ENCODE measurements around the gene PPP4R3A.
"Not testable (repeated sequence)": the region's sequence is repeated elsewhere in the genome, so short reads cannot be mapped to it uniquely, and the experiment has no call there.

Gene PPP4R3A

DNA sequence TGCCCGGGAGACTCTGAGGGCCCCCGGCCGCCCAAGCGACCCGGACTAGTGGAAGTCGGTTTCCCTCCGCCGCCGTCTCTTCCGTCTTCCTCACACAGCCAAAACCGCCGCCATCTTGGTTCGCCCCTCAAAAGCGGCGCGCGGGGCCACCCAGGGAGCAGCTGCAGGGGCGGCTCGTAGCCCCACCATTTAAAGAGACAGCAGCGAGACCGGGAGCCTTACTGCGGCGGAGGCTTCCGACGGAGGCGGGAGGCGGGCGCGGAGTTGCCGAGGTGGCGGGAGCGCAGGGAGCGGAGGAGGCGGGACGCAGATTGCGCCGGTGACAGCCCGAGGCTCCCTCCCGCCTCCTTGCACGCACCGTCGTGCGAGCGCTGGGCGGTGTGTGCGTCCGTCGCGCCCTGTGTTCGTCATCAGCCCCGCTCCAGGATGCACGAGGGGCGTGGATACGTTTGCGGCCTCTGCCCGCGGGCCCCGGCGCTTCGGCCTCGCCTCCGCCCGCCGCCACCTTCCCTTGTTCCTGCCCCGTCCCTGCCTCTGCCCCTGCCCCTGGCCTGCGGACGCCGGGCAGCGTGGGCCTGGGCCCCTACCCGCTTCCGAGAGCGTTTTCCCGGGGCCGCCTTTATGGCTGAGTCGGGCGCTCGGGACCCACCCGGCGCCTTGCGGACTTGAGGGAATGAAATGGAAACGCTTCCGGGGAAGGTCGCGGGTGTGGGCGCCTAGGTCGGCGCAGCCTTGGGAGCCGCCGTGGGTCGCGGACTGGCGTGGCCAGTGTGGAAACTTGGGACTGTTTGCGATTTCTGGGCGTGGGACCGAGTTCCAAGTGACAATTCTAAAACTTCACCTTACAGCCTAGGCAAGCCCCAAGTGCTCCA lies at the start of gene PPP4R3A:
TSS of gene PPP4R3A (minus strand) at position 140 of the 872 bp plus-strand sequence. CDS start 663 bp downstream, outside the sequence.
- DNase-seq (ENCODE audit: low spot score) = peak; percentile 93

DNA sequence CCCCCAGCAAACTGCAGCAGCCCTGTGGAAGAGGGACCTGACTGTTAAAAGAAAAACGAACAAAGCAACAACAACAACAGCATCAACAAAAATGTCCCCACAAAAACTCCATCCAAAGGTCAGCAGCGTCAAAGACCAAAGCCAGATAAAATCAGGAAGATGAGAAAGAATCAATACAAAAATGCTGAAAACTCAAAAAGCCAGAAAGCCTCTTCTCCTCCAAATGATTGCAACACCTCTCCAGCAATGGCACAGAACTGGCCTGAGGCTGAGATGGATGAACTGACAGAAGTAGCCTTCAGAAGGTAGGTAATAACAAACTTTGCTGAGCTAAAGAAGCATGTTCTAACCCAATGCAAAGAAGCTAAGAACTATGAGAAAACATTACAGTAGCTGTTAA lies 45.4 kb upstream of the PPP4R3A start:
- DNase-seq (ENCODE audit: low spot score) = no peak

DNA sequence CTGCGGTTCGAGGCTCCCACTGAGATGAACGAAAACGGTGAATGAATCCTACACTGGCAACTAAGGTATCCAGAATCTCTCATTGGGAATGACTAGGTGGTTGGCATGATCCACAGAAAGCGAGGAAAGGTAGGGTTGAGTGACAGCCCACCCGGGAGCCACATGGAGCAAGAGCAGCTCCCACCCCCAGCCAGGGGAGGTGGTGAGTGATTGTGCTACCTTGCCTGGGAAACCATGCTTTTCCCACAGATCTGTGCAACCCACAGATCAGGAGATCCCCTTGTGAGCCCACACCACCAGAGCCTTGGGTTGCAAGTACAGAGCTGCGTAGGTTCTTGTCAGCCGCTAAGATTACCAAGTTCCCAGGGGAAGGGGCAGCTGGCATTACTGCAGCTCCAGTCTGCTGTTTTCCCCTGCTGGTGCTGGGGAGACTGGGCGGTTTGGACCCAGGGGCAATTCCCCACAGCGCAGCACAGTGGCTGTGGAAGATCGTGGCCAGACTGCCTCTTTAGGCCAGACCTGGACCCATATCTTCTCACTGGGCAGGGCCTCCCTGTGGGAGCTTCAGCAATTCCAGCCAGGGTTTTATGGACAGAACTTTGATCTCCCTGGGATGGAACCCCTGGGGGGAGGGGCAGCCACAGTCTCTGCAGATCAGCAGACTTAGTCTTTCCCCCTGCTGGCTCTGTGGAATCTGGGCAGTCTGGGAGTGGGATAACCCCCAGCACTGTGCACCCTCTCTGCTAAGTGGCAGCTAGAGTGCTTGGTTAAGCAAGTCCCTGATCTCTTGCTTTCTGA lies 44.6 kb upstream of the PPP4R3A start:
- peak; percentile 60 for DNase-seq (ENCODE audit: low spot score)

DNA sequence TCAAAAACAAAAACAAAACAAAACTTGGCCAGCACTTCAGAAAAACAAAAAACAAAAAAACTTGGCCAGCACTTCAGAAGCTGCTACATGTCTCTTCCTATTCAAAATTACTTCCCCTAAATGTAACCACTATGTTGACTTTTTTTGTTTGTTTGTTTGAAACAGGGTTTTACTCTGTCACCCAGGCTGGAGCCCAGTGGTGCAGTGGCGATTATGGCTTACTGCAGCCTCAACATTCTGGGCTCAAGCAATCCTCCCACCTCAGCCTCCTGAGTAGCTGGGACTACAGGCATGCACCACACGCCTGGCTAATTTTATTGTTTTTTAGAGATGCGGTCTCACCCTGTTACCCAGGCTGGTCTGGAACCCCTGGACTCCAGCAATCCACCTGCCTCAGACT lies 38.0 kb upstream of the PPP4R3A start:
- DNase-seq (ENCODE audit: low spot score) = no peak

DNA sequence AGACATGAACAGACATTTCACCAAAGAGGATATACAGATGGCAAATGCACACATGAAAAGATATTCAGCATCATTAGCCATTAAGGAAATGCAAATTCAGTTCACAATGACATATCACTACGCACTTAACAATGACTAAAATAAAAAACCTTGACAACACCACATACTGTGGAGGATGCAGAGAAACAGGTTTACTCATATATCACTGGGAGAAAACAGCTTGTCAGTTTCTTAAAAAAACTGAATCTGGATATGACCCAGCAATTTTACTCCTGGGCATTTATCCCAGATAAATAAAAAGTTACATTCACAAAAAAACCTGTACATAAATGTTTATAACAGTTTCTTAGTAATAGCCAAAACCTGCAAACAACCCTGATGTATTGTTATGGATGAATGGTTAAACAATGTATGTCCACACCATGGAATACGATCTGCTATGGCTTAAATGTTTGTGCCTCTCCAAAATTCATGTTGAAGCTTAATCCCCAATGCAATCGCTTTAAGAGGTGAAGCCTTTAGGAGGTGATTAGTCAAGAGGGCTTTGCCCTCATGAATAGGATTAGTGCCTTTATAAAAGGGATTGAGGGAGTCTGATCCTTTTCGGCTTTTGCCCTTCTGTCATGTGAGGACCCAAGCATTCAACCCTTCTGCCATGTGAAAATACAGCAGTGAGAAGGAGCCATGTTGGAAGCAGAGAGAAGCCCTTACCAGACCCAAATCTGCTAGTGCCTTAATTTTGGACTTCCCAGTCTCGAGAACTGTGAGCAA lies 36.0 kb upstream of the PPP4R3A start:
- no peak for DNase-seq (ENCODE audit: low spot score)

DNA sequence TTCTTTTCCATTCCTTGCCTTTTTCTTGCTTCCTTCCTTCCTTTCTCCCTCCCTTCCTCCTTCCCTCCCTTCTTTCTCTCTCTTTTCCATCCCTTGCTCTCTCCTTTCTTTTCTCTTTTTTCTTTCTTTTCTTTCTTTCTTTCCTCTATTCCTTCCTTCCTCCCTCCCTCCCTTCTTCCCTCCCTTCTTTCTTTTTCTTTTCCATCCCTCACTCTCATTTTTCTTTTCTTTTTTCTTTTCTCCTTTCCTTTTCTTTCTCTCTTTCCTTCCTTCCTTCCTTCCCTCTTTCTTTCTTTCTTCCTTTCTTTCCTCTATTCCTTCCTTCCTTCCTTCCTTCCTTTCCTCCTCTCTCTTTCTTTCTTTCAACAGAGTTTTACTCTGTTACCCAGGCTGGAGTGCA lies 35.1 kb upstream of the PPP4R3A start:
- DNase-seq (ENCODE audit: low spot score) = no peak

DNA sequence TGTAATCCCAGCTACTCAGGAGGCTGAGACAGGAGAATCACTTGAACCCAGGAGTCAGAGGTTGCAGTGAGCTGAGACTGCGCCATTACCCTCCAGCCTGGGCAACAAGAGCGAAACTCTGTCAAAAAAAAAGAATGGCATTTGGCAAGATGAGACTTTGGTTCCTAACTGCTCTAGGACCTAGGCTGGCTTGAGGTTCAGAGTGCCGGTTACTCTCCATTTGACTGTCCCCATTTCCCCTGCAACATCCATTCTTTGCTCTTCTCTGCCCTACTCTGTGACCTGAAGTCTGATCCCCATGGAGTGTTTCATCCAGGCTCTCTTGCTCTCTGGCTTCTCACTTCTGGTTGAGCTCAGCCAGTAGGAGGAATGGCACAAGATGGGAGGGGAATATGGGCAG lies 26.2 kb upstream of the PPP4R3A start:
- no peak for DNase-seq (ENCODE audit: low spot score)

DNA sequence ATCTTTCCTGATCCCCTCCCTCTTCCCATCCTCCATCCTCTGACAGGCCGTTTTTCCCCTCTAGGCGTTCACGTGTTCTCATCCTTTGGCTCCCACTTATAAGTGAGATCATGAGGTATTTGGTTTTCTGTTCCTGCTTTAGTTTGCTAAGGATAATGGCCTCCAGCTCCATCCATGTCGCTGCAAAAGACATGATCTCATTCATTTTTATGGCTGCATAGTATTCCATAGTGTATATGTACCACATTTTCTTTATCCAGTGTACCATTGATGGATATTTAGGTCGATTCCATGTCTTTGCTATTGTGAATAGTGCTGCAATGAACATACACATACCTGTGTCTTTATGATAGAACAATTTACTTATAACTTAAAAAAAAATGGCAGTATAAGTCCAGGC lies 23.9 kb upstream of the PPP4R3A start:
- DNase-seq (ENCODE audit: low spot score) = not testable (repeated sequence)

DNA sequence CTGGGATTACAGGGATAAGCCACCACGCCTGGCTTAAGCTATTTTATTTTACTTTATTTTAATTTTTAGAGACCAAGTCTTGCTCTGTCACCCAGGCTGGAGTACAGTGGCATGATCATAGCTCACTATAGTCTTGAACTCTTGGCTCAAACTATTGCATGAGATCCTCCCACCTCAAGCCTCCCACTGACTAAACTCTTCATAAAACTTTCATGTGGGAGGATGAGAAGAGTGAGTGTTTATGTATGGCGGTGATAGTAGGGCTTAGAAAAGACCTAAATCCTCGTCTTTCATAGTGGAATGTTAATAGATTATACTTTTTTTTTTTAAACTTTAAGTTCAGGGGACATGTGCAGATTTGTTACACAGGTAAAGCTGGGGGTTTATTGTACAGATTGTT lies 23.5 kb upstream of the PPP4R3A start:
- no peak for DNase-seq (ENCODE audit: low spot score)

DNA sequence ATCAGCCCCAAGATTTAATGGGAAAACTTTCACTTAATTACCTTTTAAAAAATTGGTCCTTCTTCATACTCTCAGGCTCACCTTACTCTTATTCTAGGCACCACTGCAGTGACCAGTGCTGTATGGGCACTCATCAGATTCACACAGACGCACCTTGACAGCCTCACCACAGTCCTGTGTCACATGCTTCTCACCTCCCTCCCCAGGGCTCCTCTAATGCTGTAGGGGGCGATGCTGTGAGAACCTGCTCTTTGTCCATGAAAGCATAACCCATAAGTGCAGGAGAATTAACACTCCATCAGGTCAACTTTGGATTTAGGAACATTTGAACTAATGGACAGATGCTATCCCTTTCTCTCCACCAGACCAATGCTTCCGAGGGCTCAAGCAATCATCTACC lies 13.9 kb upstream of the PPP4R3A start:
- no peak for DNase-seq (ENCODE audit: low spot score)

DNA sequence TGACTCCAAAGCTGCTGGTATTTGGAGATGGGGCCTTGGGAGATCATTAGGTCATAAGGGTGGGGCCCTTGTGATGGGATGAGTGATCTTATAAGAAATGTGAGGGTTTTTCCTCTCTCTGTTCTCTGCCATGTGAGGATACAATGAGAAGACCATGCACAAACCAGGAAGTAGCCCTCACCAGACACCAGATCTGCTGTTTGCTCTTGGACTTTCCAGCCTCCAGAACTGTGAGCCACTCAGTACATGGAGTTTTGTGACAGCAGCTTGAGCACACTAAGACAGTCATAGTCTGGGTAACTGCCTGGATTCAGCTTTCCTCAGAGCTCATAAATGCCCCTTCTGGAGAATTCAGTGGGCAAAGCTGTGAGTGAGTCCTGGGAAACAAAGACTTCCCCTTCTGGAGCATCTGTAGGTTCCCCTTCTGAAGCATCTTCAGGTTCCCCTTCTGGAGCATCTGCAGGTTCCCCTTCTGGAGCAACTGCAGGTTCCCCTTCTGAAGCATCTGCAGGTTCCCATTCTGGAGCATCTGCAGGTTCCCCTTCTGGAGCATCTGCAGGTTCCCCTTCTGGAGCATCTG lies 11.0 kb upstream of the PPP4R3A start:
- DNase-seq (ENCODE audit: low spot score) = no peak

DNA sequence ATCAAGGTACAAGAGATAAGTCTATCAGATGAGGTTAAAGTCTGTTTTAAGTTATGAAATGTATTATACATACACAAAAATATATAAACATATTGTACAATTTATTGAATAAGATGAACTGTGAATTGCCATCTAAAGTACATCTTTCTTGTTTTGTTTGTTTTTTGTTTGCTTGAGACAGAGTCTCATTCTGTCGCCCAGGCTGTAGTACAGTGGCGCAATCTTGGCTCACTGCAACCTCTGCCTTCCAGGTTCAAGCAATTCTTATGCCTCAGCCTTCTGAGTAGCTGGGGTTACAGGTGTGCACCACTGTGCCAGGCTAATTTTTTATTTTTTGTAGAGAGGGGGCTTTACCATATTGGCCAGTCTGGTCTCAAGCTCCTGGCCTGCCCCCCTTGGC lies 10.0 kb upstream of the PPP4R3A start:
- no peak for DNase-seq (ENCODE audit: low spot score)

DNA sequence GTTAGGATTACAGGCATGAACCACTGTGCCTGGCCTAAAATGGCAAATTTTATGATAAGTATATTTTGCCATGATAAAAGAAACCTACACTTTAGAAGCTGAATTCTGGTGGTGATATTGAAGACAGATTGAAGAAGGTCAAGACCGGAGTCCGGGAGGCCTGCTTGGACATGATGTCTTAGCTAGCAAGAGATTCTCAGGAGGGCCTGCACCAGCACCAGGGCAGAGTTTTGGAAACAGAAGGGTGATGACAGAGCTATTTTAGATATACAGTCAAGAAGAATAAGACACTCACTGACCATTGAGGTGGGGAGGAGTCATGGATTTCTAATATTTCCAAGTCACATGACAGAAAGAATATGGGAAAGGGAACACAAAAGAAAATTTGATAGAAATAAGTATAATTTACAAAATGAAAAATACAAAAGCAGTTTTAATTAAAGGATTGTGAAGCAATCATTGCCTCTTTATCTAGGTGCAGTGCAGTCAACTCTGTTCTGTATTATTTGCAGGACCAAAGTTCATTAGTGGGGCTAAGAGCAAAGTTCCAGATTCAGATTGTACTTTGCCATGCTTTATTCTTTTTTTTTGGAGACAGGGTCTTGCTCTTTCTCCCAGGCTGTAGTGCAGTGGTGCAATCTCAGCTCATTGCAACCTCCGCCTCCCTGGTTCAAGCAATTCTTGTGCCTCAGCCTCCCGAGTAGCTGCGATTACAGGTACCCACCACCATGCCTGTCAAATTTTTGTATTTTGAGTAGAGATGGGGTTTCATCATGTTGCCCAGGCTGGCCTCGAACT lies 9.3 kb upstream of the PPP4R3A start:
- no peak for DNase-seq (ENCODE audit: low spot score)

DNA sequence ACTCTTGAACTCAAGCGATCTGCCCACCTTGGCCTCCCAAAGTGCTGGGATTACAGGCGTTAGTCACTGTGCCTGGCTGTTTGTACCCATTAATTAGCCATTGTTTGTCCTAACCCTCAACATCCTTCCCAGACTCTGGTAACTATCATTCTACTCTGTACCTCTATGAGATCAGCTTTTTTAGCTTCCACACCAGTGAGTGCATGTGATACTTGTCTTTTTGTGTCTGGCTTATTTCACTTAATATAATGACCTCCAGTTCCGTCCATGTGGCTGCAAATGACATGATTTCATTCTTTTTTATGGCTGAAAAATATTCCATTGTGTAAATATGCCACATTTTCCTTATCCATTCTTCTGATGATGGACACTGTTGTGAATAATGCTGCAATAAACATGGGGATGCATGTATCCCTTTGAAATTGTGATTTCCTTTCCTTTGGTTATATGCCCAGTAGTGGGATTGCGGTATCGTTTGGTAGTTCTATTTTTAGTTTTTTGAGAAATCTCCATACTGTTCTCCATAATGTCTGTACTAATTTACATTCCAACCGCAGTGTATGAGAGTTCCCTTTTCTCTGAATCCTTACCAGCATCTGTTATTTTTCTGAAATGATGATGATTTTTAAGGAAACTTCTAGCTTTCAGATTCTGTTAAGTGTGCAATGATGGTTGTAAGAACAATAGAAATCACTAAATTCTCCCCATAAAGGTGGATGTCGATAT lies 6.7 kb upstream of the PPP4R3A start:
- DNase-seq (ENCODE audit: low spot score) = no peak

DNA sequence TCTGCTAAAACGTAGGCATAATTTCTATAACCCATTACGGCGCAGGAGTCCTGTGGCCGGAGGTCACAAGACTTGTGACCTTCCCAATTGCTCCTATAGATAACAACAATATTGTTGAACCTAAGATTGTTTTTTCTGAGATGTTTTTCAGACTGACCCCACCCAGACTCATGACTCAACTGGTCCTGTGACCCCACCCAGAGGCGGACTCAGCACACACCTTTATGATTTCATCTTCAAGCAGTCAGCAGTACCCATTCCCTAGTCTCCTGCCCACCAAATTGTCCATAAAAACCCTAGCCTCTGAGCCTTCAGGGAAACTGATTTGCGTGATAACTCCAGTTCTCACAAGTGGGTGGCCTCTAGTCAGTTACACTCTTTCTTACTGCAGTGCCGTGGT lies 5.9 kb upstream of the PPP4R3A start:
- no peak for DNase-seq (ENCODE audit: low spot score)

DNA sequence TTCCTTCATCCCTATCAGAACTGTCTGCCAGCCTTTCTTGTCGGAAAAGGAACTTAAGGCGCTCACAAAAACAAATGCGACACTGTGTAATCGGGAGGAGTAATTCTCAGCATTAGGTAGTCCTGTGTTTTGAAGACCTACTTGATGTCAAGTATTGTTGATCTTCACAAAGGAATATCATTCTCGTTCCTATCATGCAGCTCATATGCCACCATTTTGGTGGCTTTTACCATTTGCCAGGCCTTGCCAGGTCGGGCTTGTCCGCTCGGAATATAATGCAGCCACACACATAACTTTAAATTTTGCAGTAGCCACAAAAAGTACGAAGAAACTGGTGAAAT lies 903 bp upstream of the PPP4R3A start:
- no peak for DNase-seq (ENCODE audit: low spot score)

DNA sequence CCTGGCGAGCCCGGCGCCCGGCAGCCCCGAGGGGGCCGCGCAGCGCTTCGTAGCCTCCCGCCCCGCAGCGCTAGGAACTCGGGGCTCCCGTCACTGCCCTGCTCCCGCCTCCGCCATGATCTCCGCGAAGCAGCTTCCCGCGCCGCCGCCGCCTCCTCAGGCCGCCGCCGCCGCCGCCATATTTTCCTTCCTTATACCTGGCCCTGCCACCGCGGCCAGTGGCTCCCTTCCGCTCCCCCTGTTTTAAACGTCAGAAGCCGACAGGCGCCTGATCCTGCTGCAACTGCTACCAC lies 286 bp downstream of the PPP4R3A start:
- no peak for DNase-seq (ENCODE audit: low spot score)

DNA sequence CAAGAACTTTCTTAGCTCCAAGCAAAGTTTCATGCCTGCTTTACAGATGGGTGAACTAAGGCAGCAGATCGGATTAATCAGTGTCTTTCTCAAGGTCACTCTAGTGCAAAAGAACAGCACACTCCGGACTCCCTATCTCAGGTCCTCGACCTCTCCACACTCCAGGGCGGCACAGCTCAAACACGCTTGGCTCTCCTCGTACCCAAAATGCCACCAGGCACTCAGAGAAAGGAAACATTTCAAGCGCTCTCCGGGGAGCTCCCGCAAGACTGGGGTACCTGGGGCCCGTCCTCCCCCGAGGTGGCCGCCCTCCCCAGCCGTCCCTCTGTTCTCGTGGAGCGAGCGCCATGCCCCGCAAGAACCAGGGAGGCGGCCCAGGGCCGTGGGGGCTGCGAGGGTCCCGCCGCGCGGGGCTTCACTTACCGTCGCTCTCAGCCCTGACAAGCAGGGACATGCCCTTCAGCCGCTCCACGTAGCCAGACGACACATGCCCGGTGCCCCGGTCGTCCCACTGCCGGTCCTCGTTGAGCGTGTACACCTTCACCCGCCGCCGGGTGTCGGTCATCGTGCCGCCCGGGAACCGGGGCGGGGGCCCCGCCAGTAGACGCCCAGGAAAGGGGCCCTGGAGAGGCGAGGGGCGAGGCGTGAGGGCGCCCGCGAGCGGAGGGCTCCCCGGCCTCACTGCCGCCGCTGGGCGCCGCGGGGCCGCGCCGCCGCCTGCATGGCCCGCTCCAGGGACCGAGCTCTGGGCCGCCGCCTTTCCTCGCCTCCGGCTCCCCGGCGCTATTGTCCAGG lies 830 bp downstream of the PPP4R3A start:
- DNase-seq (ENCODE audit: low spot score) = peak; percentile 29

DNA sequence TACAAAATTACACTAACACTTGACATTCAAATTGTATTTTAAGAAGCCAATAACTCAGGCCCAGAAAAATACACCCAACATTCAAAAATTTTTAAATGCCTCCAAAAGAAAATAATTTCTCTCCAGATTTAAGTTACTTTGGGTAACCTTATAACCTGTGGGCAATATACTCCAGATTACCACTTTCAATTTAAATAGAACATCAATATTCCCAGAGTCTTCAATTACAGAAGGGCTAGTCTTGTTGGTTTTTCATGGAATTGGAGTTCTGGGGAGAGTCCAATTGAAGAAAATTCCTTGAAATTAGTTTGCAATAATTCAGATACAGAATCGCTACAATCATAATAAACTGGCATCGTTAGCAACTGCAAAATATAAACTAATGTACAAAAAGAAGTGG lies 2.0 kb downstream of the PPP4R3A start:
- no peak for DNase-seq (ENCODE audit: low spot score)

DNA sequence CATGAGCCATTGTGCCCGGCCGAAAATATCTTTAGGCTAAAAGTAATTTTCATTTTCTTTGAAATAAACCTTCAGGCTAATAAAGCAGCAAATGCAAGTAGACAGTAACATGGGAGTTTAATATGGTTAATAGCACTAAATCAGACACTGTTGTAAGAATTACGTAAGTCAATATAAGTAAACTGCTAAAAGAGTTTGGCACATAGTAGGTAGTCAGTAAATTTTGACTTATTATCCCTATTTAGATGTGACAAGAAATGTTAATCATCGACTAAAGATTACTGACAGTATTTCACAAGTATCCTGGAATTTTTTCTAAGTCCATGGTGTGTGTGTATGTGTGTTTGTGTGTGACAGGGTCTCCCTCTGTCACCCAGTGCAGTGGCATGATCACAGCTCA lies 3.9 kb downstream of the PPP4R3A start:
- no peak for DNase-seq (ENCODE audit: low spot score)
